ENCODE measurements around the gene HMX2. TPM values are rescaled to one million over a fixed set of nuclear protein-coding genes. Genes with fewer than 3 reads are reported as not detected.
A peak's percentile ranks its signal among the peaks of the same experiment; 100 is the strongest.

The HMX2 gene
- total RNA-seq, 2 experiments from 2014 or later, result not detected

DNA sequence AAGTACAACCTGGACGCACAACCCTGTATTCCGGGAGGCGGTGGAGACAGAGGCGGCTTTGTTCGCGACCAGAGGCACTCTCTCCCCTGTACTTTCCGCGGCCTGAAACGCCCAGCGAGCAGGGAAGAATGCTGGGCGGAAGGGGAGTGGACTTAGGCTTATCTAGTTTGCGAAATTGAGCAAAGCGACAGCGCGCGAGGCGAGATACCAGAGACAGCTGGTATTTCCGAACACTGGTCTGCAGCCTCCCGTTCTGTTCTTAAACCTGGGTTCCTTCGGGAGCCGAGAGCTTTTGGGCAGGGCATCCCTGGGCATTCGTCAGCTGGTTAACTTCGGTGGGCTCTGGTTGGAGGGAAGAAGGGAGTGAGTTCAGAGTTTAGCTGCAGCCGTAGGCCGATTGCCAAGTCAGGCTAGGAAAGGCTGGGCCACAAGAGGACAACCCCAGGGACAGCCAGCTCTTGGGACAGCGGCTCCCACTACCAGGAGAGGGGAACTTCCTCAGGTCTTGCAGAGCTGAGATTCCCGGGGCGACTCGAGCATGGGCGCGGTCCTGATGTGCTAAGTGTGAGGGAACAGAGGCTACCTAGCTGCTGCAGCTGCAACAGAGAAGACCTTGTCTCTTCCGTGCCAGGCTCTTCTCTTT is 8.3 kb upstream of the HMX2 start:
- Mint-ChIP-seq H3K36me3 (ENCODE audit: low read depth) (no peaks in the 10 kb centered on the region), H3K27ac (no peak overlapping the region), H3K4me3 (peak overlapping the region; percentile 21), H3K4me1 (ENCODE audit: low read depth) (peaks cover 65% of the 10 kb centered on the region), H3K9me3 (no peaks in the 10 kb centered on the region), H3K27me3 (peaks cover 90% of the 10 kb centered on the region)
- no peak for ATAC-seq (ENCODE audit: poor library complexity)
- H3K4me3 ChIP-seq (ENCODE audit: low read length), result no peak overlapping the region
- CTCF ChIA-PET, result interaction anchor here (1.3 kb wide), 1 partner anchor 21 kb away, joined by 3 read pairs; no protein-coding TSS in a partner anchor
- TF ChIP-seq CTCF (IDR thresholded peaks at IDR 0.05), result no peak
- H3K27me3 ChIP-seq (ENCODE audit: control insufficient read depth in 1 of 2, insufficient read depth in 2 of 2, low read length in 2 of 2), result peaks cover 89 to 97% of the 10 kb centered on the region in 2 experiments
- POLR2A ChIA-PET, result interaction anchor here (2.0 to 4.0 kb wide), 2 partner anchors 11 to 15 kb away, joined by 9 to 23 read pairs; partner anchors contain the start of gene BUB3
- intact Hi-C loops (cut with DNase I, micrococcal nuclease), result loop anchor here (2.0 to 5.0 kb wide), 2 partner anchors 241 to 767 kb away; partner anchors contain the start of gene PLEKHA1 (in 1 of the 2)
- no peak overlapping the region for H3K27ac ChIP-seq (ENCODE audit: low read depth in 1 of 2, low read length in 2 of 2)
- no peaks in the 10 kb centered on the region for H3K36me3 ChIP-seq (ENCODE audit: insufficient read depth, low read length)
- peaks cover 70% of the 10 kb centered on the region for H3K4me1 ChIP-seq (ENCODE audit: insufficient read depth, low read length)
- H3K9me3 ChIP-seq (ENCODE audit: control insufficient read depth in 1 of 2, insufficient read depth in 1 of 2, low read length in 2 of 2), result peaks cover 0 to 51% of the 10 kb centered on the region in 2 experiments
- no peak for DNase-seq

DNA sequence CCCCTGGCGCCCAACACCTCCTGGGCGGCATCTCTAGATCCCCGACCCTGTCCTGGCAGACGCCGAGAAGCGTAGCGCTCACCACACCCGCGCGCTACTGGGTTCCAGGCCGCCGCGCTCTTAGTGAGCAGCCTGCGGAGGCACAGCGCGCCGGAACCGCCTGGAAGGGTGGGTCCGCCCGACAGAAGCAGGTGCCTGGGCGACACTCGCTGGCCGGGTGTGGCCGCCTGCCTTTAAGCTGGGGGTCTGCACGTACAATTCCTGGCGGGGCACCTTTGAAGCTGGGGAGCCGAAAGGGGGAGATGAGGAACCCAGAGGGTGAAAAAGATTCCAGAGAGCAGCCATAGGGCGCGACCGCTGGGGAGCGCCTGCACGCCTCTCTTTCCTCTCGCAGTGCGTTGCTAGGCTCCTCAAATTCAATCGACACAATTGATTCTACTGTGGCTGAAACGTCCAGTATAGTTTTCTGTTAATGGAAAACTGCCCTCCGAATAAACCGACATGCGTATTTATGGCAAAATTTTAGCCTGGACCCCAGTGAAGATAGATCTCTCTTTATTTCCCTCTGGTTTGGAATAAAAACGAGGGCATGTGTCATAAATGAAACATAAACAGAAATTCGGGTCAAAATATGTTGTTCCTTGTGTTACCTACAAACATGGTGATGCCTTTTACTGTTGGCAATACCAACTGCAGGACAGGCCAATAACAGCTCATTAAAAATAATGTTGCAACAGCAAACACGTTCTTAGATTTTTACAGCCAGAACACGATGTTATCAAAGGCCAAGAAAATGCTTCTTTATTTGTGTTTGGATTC is 7.6 kb upstream of the HMX2 start:
- Histone ChIP-seq H3K27ac (ENCODE audit: low read depth in 1 of 2, low read length in 2 of 2) (no peak overlapping the region), H3K9me3 (ENCODE audit: control insufficient read depth in 1 of 2, insufficient read depth in 1 of 2, low read length in 2 of 2) (peaks cover 0 to 54% of the 10 kb centered on the region in 2 experiments), H3K36me3 (ENCODE audit: insufficient read depth, low read length) (no peaks in the 10 kb centered on the region), H3K4me3 (ENCODE audit: low read length) (no peak overlapping the region), H3K4me1 (ENCODE audit: insufficient read depth, low read length) (peaks cover 70% of the 10 kb centered on the region), H3K27me3 (ENCODE audit: control insufficient read depth in 1 of 2, insufficient read depth in 2 of 2, low read length in 2 of 2) (peaks cover 89 to 97% of the 10 kb centered on the region in 2 experiments)
- ChIA-PET POLR2A (interaction anchor here (2.0 to 4.0 kb wide), 2 partner anchors 10 to 14 kb away, joined by 9 to 23 read pairs; partner anchors contain the start of gene BUB3), CTCF (interaction anchor here (1.1 to 1.3 kb wide), 2 partner anchors 7 to 21 kb away, joined by 3 read pairs; no protein-coding TSS in a partner anchor)
- ATAC-seq (ENCODE audit: poor library complexity) (peak; percentile 41), DNase-seq (peak in 2 of 14 experiments; percentile 45 to 50)
- Mint-ChIP-seq H3K27me3 (peaks cover 93% of the 10 kb centered on the region), H3K36me3 (ENCODE audit: low read depth) (no peaks in the 10 kb centered on the region), H3K9me3 (no peaks in the 10 kb centered on the region), H3K4me1 (ENCODE audit: low read depth) (peaks cover 72% of the 10 kb centered on the region), H3K4me3 (peak overlapping the region; percentile 35), H3K27ac (no peak overlapping the region)
- TF ChIP-seq CTCF (IDR thresholded peaks at IDR 0.05), result no peak
- intact Hi-C loops (cut with DNase I, micrococcal nuclease), result loop anchor here (2.0 to 5.0 kb wide), 2 partner anchors 240 to 768 kb away; partner anchors contain the start of gene PLEKHA1 (in 1 of the 2)

DNA sequence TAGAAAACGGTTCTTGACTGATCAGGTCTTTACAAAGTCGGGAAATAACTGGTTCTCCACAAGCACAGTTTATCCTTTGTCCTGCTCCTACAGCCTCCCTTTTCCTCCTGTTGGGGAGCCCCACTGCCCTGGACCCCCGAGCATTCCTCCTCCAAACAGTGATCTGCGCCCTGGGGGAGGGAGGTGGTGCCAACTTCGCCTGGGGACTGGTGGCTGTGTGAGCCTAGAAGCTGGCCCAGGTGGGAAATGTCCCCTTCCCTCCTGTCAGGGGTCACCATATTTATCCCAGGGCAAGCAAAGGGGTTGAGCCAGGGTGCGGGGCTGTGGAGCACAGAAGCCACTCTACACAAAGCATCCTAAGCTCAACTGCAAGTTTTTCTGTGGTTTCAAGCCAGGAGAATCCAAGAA is 6.9 kb upstream of the HMX2 start:
- no peaks in the 10 kb centered on the region for H3K36me3 ChIP-seq (ENCODE audit: insufficient read depth, low read length)
- ChIA-PET CTCF (interaction anchor here (1.1 kb wide), 1 partner anchor 8 kb away, joined by 3 read pairs; no protein-coding TSS in a partner anchor), POLR2A (interaction anchor here (1.0 to 4.0 kb wide), 2 partner anchors 9 to 13 kb away, joined by 3 to 23 read pairs; partner anchors contain the start of gene BUB3)
- TF ChIP-seq CTCF (IDR thresholded peaks at IDR 0.05), result no peak
- H3K27ac ChIP-seq (ENCODE audit: low read depth in 1 of 2, low read length in 2 of 2), result no peak overlapping the region
- ATAC-seq (ENCODE audit: poor library complexity), result no peak
- no peak for DNase-seq
- H3K4me1 Mint-ChIP-seq (ENCODE audit: low read depth), result peaks cover 78% of the 10 kb centered on the region
- H3K27me3 ChIP-seq (ENCODE audit: control insufficient read depth in 1 of 2, insufficient read depth in 2 of 2, low read length in 2 of 2), result peaks cover 94 to 97% of the 10 kb centered on the region in 2 experiments
- peaks cover 74% of the 10 kb centered on the region for H3K4me1 ChIP-seq (ENCODE audit: insufficient read depth, low read length)
- intact Hi-C loops (cut with DNase I, micrococcal nuclease), result loop anchor here (2.0 to 5.0 kb wide), 2 partner anchors 240 to 769 kb away; partner anchors contain the start of gene PLEKHA1 (in 1 of the 2)
- peaks cover 0 to 58% of the 10 kb centered on the region in 2 experiments for H3K9me3 ChIP-seq (ENCODE audit: control insufficient read depth in 1 of 2, insufficient read depth in 1 of 2, low read length in 2 of 2)
- no peaks in the 10 kb centered on the region for H3K9me3 Mint-ChIP-seq
- peaks cover 95% of the 10 kb centered on the region for H3K27me3 Mint-ChIP-seq
- H3K27ac Mint-ChIP-seq, result no peak overlapping the region
- H3K36me3 Mint-ChIP-seq (ENCODE audit: low read depth), result no peaks in the 10 kb centered on the region
- H3K4me3 Mint-ChIP-seq, result no peak overlapping the region
- no peak overlapping the region for H3K4me3 ChIP-seq (ENCODE audit: low read length)
